Glomerular endothelial cell (primary cell): ENCODE data around the gene GTF2A1. TPM values are rescaled to one million over a fixed set of nuclear protein-coding genes. Genes with fewer than 3 reads are reported as not detected.
"Not testable (repeated sequence)": the region's sequence is repeated elsewhere in the genome, so short reads cannot be mapped to it uniquely, and the experiment has no call there.

Source experiments
- DNase-seq: peaks from one replicate; pipeline ENCODE4 v3.0.0-alpha.2; 2011; ENCODE audit warnings: low read depth, low spot score; ENCODE audit errors: extremely low read depth
- total RNA-seq: library from RNA; depleted of rRNA; stranded (reverse); fragments of >200 nt; gene quantifications from 2 replicates; pipeline ENCODE4 v1.2.3, GENCODE V29; 2015

The GTF2A1 gene
- total RNA-seq, 1 donor from 2014 or later: 19.6 TPM

GRCh38 chr14:81234278-81234677 is 13.5 kb upstream of the GTF2A1 start:
- DNase-seq: no peak

GRCh38 chr14:81233615-81234014 is 12.9 kb upstream of the GTF2A1 start:
- DNase-seq: no peak

- DNase-seq: no peak
These were observed 10.8 kb upstream of the GTF2A1 start for GRCh38 chr14:81231540-81231939.

- no peak for DNase-seq
These were observed 3.5 kb upstream of the GTF2A1 start for GRCh38 chr14:81224222-81224621.

GRCh38 chr14:81223788-81224187 is 3.0 kb upstream of the GTF2A1 start:
- not testable (repeated sequence) for DNase-seq

GRCh38 chr14:81222691-81223090 is 1.9 kb upstream of the GTF2A1 start:
- DNase-seq: no peak

GRCh38 chr14:81222126-81222525 is 1.4 kb upstream of the GTF2A1 start:
- DNase-seq: no peak

GRCh38 chr14:81221579-81222102 is 882 bp upstream of the GTF2A1 start:
- no peak for DNase-seq

GRCh38 chr14:81220580-81220829 is 254 bp downstream of the GTF2A1 start:
- no peak for DNase-seq

- no peak for DNase-seq
These were observed 790 bp downstream of the GTF2A1 start for GRCh38 chr14:81219759-81220579.

- peak; percentile 92 for DNase-seq
These were observed 1.5 kb downstream of the GTF2A1 start for GRCh38 chr14:81219210-81219758.

GRCh38 chr14:81211844-81212243 is 8.9 kb downstream of the GTF2A1 start:
- DNase-seq: no peak

GRCh38 chr14:81209167-81209836 is 11.5 kb downstream of the GTF2A1 start:
- DNase-seq: no peak

- DNase-seq: no peak
These were observed 12.3 kb downstream of the GTF2A1 start for GRCh38 chr14:81208489-81208888.

GRCh38 chr14:81206115-81206514 is 14.6 kb downstream of the GTF2A1 start:
- DNase-seq: no peak

GRCh38 chr14:81205639-81206038 is 15.1 kb downstream of the GTF2A1 start:
- no peak for DNase-seq

- no peak for DNase-seq
These were observed 20.7 kb downstream of the GTF2A1 start for GRCh38 chr14:81200054-81200453.

GRCh38 chr14:81199084-81199483 is 21.7 kb downstream of the GTF2A1 start:
- no peak for DNase-seq

GRCh38 chr14:81198651-81199050 is 22.1 kb downstream of the GTF2A1 start:
- no peak for DNase-seq

- no peak for DNase-seq
These were observed 26.7 kb downstream of the GTF2A1 start for GRCh38 chr14:81193924-81194633.

GRCh38 chr14:81192594-81192993 is 28.2 kb downstream of the GTF2A1 start:
- DNase-seq: no peak
